Skeletal muscle cell (primary cell): ENCODE results near the gene HECTD3.
"Not testable (repeated sequence)": the region's sequence is repeated elsewhere in the genome, so short reads cannot be mapped to it uniquely, and the experiment has no call there.

ENCODE experiments used
- DNase-seq: peaks from one replicate; pipeline ENCODE4 v3.0.0-alpha.2; 2010; ENCODE audit warnings: low read depth
- H3K4me3 ChIP-seq: 2 replicates; pipeline ENCODE4 v1.5.1; 2011; ENCODE audit warnings: low read depth, mild to moderate bottlenecking, control low read depth, low read length, moderate library complexity

Gene HECTD3

DNA sequence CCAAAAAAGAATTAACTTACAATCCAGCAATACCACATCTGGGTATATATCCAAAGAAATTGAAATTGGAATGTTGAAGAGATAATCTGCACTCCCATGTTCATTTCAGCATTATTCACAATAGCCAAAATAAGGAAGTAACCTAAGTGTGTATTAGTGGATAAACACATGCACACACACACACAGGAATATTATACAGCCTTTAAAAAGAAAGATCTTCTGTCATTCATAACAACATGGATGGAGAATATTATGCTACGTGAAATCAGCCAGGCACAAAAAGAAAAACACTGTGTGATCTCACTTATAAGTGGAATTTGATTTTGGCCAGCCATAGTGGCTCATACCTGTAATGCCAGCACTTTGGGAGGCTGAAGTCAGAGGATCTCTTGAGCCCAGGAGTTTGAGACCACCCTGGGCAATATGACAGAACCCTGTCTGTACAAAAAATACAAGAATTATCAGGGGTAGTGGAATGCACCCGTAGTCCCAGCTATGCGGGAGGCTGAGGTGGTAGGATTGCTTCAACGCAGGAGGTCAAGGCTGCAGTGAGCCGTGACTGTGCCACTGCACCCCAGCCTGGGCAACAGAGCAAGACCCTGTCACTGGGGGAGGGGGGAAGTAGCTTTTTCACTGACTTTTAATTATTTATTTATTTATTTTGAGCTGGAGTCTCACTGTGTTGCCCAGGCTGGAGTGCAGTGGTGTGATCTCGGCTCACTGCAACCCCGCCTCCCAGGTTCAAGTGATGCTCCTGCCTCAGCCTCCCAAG is 15.5 kb downstream of the HECTD3 start:
- no peak for DNase-seq
- H3K4me3 ChIP-seq = no peak overlapping the region

DNA sequence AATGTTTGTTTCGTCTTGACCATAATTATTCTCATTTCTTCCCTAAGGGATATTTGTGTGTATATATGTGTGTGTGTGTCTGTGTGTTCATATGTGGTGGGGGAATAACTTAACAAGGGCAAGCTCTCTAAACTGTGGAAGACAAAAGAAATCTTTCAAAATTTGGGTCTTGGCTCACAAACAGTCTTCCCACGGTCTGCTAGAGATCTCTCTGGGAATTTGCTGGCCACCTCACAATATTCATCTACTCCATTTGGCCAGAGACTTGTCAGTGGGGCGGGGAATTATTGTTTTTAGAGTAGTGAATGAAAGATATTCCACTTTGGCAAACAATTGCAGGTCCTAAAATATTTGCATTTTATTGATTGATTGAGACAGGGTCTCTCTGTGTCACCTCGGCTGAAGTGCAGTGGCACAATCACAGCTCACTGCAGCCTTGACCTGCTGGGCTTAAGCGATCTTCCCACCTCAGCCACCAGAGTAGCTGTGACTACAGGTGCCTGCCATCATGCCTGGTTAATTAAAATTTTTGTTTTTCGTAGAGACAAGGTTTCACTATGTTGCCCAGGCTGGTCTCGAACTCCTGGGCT is 16.7 kb downstream of the HECTD3 start:
- no peak overlapping the region for H3K4me3 ChIP-seq
- DNase-seq = no peak

DNA sequence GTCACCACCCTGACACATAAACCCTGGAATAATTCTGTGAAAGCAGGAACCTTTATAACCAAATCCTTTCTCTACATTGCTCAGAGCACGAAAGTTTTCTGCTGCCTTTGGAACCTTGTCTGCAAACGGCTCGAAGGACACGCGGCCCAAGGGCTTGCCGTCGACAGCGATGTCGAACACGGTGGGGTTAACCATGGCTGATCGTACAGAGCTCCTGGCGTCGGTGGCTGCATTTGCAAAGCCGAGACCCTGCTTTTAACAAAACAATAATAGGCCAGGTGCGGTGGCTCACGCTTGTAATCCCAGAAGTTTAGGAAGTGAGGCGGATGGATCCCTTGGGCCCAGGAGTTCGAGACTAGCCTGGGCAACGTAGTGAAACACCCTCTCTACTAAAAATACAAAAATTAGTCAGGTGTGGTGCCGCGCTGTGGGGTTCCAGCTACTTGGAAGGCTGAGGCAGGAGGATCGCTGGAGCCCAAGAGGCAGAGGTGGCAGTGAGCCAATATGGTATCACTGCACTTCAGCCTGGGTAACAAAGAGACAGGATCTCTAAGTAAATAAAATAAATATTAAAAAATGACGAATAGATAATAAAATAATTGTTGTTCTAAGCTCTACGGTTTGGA is 22.5 kb downstream of the HECTD3 start:
- no peak overlapping the region for H3K4me3 ChIP-seq
- no peak for DNase-seq

DNA sequence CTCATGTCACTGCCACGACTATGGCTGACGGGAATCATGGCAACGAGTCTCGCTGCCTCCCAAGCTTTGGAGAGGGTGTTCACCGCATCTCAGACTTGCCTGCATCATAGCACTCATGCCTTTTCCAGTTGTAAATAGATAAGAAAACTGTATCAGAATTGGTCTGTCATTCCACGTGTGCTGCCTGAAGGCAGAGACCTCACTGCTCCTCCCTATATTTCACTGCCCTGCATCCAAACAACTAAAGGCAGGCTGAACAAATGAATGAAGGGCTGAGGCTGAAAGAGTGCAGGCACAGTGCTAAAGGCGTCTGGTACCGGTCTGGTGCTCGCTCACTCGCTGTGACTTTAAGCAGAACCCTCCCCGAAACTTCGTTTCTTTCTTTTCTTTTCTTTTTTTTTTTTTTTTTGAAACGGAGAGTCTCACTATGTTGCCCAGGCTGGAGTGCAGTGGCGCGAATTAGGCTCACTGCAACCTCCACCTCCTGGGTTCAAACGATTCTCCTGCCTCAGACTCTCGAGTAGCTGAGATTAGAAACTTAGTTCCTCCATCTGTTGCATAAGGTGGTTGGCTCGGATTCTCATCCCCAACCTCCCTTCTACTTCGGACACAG is 25.3 kb downstream of the HECTD3 start:
- no peak for DNase-seq
- H3K4me3 ChIP-seq = peak overlapping the region; percentile 91

DNA sequence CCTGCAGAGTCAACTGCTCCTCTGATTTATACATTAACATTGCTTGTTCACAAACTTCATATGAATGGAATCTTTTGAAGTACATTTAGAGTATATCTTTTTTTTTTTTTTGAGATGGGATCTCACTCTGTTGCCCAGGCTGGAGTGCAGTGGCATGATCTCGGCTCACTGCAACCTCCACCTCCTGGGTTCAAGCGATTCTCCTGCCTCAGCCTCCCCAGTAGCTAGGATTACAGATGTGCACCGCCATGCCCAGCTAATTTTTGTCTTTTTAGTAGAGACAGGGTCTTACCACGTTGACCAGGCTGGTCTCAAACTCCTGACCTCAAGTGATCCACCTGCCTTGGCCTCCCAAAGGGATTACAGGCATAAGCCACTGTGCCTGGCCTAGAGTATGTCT is 33.8 kb downstream of the HECTD3 start:
- not testable (repeated sequence) for DNase-seq, H3K4me3 ChIP-seq

DNA sequence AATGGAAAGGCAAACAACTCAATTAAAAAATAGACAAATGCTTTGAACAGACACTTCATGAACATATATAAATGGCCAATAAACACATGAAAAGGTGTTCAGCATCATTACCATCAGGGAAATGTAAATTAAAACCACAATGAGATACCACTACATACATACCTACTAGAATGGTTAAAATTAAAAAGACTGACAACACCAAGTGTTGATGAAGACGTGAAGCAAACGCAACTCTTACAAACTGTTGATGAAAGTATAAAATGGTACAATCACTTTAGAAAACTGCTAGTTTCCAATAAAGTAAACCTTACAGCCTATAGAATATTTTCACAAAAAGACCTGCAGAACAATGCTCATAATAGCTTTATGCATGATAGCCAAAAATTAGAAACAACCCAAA is 34.9 kb downstream of the HECTD3 start:
- H3K4me3 ChIP-seq = no peak overlapping the region
- DNase-seq = no peak

DNA sequence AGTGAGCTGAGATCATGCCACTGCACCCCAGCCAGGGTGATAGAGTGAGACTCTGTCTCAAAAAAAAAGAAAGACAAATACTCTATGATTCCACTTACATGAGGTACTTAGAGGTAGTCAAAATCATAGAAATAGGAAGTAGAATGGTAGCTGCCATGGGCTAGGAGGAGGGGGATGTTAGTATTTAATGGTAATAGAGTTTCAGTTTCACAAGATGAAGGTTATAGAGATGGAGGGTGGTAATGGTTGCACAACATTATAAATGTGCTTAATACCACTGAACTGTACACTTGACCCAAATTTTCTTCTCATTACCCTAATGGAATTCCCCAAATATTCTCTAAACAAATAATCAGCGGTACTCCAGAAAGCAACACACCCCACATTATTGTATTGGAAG is 37.5 kb downstream of the HECTD3 start:
- no peak for DNase-seq
- H3K4me3 ChIP-seq = no peak overlapping the region

DNA sequence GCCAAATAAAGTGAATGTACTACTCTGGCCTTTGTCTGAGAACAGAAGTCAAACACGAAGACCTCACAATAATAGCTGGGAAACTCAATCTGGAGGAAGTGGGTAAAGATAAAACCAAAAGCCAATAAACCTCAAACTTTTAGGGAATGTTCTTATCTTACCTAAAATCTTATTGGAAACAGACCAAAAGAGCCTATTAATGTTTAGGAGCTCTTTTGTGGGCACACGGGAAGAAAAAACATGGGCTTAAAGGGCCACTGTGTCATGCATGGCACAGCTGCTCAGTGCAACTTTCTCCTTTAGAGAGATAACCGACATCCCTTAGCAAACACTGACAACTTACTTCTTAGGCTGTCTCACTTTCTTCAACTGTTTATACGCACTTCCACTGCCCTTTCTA is 40.8 kb downstream of the HECTD3 start:
- no peak overlapping the region for H3K4me3 ChIP-seq
- no peak for DNase-seq

DNA sequence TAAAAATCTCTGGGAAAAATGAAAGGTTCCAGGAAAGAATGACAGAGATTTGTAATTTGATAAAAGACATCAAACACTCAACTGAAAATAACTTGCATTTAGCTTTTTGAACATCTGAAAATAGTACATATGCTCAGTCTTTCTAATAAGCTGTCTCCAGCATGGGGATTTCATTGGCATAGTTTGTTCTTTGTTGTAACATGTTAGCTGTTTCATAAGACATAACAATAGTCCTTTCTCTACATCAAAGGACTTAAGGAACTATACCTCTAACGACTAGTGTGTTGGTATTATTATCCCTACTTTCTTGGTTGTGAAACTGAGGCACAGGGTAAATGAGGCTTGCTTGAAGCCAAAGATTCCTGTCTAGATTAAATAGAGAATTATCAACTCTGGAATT is 46.7 kb downstream of the HECTD3 start:
- no peak for DNase-seq
- H3K4me3 ChIP-seq = no peak overlapping the region

DNA sequence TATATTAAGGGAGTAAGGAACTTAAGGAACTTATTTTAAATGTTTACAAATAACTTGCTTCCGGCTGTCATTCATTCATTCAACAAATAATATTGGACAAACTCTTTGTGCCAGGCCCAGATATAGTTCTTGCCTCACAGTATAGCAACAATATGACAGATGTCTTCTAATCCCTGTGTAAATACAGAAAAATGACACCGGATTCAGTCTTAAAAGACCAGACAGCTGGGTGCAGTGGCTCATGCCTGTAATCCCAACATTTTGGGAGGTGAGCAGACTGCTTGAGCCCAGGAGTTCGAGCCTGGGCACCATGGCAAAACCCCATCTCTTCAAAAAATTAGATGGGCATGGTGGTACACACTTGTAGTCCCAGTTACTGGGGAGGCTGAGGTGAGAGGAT is 48.4 kb downstream of the HECTD3 start:
- no peak for DNase-seq
- H3K4me3 ChIP-seq = no peak overlapping the region

DNA sequence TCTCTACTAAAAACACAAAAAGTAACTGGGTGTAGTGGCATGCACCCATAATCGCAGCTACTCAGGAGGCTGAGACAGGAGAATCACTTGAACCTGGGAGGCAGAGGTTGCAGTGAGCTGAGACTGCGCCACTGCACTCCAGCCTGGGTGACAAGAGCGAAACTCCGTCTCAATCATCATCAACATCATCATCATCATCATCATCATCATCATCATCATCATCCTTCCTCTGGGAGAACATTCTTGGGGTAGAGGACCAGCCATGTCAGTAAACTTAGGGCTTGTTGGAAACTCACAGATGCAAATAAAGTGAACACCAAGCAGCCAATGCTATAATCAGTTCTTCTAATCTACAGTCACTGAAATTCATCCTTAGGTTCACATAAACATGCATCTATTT is 49.1 kb downstream of the HECTD3 start:
- not testable (repeated sequence) for DNase-seq, H3K4me3 ChIP-seq

DNA sequence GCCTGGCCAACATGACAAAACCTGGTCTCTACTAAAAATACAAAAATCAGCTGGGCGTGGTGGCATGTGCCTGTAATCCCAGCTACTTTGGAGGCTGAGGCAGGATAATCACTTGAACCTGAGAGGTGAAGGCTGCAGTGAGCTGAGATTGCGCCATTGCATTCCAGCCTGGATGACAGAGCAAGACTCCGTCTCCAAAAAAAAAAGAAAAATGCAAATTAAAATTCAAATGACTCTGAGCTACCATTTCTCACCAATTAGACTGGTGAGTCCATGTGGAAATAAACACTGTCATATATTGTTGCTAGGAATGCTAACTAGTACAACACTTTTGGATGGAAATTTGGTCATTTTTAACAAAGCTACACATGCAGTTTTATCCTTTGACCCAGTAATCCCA is 53.6 kb downstream of the HECTD3 start:
- DNase-seq, H3K4me3 ChIP-seq: not testable (repeated sequence)

DNA sequence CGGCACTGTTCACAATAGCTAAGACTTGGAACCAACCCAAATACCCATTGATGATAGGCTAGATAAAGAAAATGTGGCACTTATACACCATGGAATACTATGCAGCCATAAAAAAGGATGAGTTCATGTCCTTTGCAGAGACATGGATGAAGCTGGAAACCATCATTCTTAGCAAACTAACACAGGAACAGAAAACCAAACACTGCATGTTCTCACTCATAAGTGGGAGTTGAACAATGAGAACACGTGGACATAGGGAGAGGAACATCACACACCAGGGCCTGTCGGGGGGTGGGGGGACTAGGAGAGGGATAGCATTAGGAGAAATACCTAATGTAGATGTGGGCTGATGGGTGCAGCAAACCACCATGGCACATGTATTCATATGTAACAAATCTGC is 55.0 kb downstream of the HECTD3 start:
- H3K4me3 ChIP-seq, DNase-seq: not testable (repeated sequence)
